ENCODE results near the gene LNX1. TPM values are rescaled to one million over a fixed set of nuclear protein-coding genes. Genes with fewer than 3 reads are reported as not detected.

LNX1 gene
- polyA plus RNA-seq, 1 donor (not counting 4 experiments of a cell fraction or from before 2014, with no cell fraction given): 0.22 TPM

GRCh38 chr4:53571936-53572599 lies 19.2 kb downstream of the LNX1 start:
- H3K79me2 ChIP-seq (ENCODE audit: control insufficient read depth, insufficient read depth, low read length): no peaks in the 10 kb centered on the region
- H4K20me1 ChIP-seq (ENCODE audit: control insufficient read depth, extremely low read depth, insufficient read depth, low read length): no peaks in the 10 kb centered on the region
- H3K36me3 ChIP-seq (ENCODE audit: control insufficient read depth in 2 of 2, extremely low read depth in 1 of 2, insufficient read depth in 2 of 2, low read length in 2 of 2): no peaks in the 10 kb centered on the region
- FAIRE-seq: no peak
- no peak overlapping the region for H3K9ac ChIP-seq (ENCODE audit: control insufficient read depth, extremely low read depth, insufficient read depth, low read length)
- dilution Hi-C loops (cut with MboI; ENCODE audit: extremely low pct_ligation_motif_present, low sequenced_read_pairs): no loop called here
- no peak for TF ChIP-seq EZH2 (IDR thresholded peaks at IDR 0.05; ENCODE audit: low read length)
- no peak for TF ChIP-seq CTCF (optimal IDR thresholded peaks at IDR 0.05 in 1 of 3, IDR thresholded peaks at IDR 0.05 in 1 of 3, conservative IDR thresholded peaks at IDR 0.05 in 1 of 3; ENCODE audit: extremely low read depth in 1 of 3, insufficient read depth in 2 of 3, low read length in 3 of 3)
- H3K4me2 ChIP-seq (ENCODE audit: control insufficient read depth, extremely low read depth, insufficient read depth, low read depth, low read length): no peak overlapping the region
- no peaks in the 10 kb centered on the region for H3K9me3 ChIP-seq (ENCODE audit: control insufficient read depth, low read depth, low read length)
- H3K27me3 ChIP-seq (ENCODE audit: control insufficient read depth, extremely low read depth, insufficient read depth, low read length): no peaks in the 10 kb centered on the region
- no peak overlapping the region for H3K27ac ChIP-seq (ENCODE audit: control insufficient read depth, insufficient read depth, low read length)
- no peak overlapping the region for H3K4me3 ChIP-seq (ENCODE audit: control insufficient read depth in 2 of 3, extremely low read depth in 1 of 3, insufficient read depth in 2 of 3, low read depth in 1 of 3, low read length in 3 of 3)
- H3K4me1 ChIP-seq (ENCODE audit: control insufficient read depth, extremely low read depth, insufficient read depth, low read length): no peaks in the 10 kb centered on the region
- no peak overlapping the region for H2AFZ ChIP-seq (ENCODE audit: control insufficient read depth, low read length)
- no peaks in the 10 kb centered on the region for H3K9me1 ChIP-seq (ENCODE audit: control insufficient read depth, extremely low read depth, insufficient read depth, low read length)
- DNase-seq (ENCODE audit: low read depth, low spot score): no peak

- FAIRE-seq: peak; percentile 85
- DNase-seq (ENCODE audit: low read depth, low spot score): peak; percentile 76
- Histone ChIP-seq H3K9me3 (ENCODE audit: control insufficient read depth, low read depth, low read length) (no peaks in the 10 kb centered on the region), H3K79me2 (ENCODE audit: control insufficient read depth, insufficient read depth, low read length) (no peaks in the 10 kb centered on the region), H3K4me2 (ENCODE audit: control insufficient read depth, extremely low read depth, insufficient read depth, low read depth, low read length) (peak overlapping the region; percentile 54), H3K9me1 (ENCODE audit: control insufficient read depth, extremely low read depth, insufficient read depth, low read length) (no peaks in the 10 kb centered on the region), H3K4me3 (ENCODE audit: control insufficient read depth in 2 of 3, extremely low read depth in 1 of 3, insufficient read depth in 2 of 3, low read depth in 1 of 3, low read length in 3 of 3) (peak overlapping the region in 1 of 3 experiments; percentile 32), H3K27me3 (ENCODE audit: control insufficient read depth, extremely low read depth, insufficient read depth, low read length) (no peaks in the 10 kb centered on the region), H3K4me1 (ENCODE audit: control insufficient read depth, extremely low read depth, insufficient read depth, low read length) (peaks cover 18% of the 10 kb centered on the region), H3K36me3 (ENCODE audit: control insufficient read depth in 2 of 2, extremely low read depth in 1 of 2, insufficient read depth in 2 of 2, low read length in 2 of 2) (no peaks in the 10 kb centered on the region), H4K20me1 (ENCODE audit: control insufficient read depth, extremely low read depth, insufficient read depth, low read length) (no peaks in the 10 kb centered on the region), H2AFZ (ENCODE audit: control insufficient read depth, low read length) (no peak overlapping the region), H3K9ac (ENCODE audit: control insufficient read depth, extremely low read depth, insufficient read depth, low read length) (no peak overlapping the region), H3K27ac (ENCODE audit: control insufficient read depth, insufficient read depth, low read length) (peak overlapping the region; percentile 58)
- TF ChIP-seq CTCF (optimal IDR thresholded peaks at IDR 0.05 in 1 of 3, IDR thresholded peaks at IDR 0.05 in 1 of 3, conservative IDR thresholded peaks at IDR 0.05 in 1 of 3; ENCODE audit: extremely low read depth in 1 of 3, insufficient read depth in 2 of 3, low read length in 3 of 3): no peak
- no peak for TF ChIP-seq EZH2 (IDR thresholded peaks at IDR 0.05; ENCODE audit: low read length)
- dilution Hi-C loops (cut with MboI; ENCODE audit: extremely low pct_ligation_motif_present, low sequenced_read_pairs): no loop called here
Measured at GRCh38 chr4:53563824-53564223, 27.5 kb downstream of the LNX1 start.
